HG02798 (cell line): ENCODE measurements around the gene KCNA10.
"Not testable (repeated sequence)": the region's sequence is repeated elsewhere in the genome, so short reads cannot be mapped to it uniquely, and the experiment has no call there.

ENCODE experiments used
- ATAC-seq: cut with Tn5 transposase; IDR thresholded peaks from one replicate; pipeline ENCODE4 v1.9.1; 2021; ENCODE audit warnings: mild to moderate bottlenecking; ENCODE audit not compliant: unreplicated experiment, poor library complexity

The KCNA10 gene

DNA sequence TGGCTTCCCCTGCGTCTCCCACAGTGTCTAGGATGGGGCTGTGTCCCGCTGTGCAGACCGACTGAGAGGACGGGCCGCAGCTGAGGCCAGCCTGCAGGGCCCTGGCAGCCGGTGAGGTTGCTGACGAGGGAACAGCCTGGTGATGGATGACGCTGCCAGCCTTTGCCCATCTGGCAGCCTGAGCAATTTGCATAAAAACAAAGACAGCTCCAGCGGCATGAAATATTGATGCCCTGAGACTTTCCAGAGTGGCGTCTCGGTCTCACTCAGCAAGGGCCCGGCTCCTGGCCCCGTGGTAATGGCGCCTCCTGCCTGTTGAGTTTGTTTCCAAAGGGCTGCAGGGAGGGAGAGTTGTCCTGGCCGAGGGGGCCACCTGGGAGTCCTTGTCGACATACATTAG is 19.1 kb upstream of the KCNA10 start:
- no peak for ATAC-seq

DNA sequence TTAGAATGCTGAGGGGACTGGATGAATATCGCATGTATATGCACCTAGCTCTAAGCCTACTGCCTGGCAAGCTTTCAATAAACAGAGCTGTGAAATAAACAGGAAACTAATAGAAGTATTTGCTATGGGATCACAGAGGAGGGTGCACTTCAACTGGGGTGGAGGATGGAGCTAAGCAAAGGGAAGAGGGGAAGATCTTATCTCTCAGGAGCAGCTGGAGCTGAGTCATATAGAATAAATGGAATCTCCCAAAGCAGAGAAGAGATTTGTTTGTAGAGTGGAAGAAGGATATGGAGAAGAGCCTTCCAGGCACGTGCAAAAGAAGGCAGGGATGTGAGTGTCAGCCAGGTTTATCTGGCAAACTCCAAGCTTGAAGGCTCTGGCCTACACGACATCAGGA is 17.0 kb upstream of the KCNA10 start:
- ATAC-seq = no peak

DNA sequence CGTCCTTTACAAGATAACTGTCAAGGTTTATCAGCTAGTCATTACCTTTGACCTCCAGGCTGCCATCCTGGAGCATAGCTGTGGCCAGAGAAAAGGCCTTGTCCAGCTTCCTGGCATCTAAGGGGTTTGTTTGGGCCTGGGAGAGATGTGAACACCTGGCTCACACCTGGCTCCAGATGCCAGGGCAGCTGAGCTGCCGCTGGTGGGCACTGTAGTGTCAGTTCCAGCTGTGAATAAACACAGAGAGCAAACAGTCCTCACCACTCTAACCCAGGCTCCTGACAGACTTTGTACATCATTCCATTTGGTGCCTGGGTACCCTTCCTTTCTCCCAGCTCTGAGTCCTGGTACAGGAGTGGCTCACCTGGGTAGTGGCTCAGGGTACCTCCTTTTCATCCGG is 14.3 kb upstream of the KCNA10 start:
- no peak for ATAC-seq

DNA sequence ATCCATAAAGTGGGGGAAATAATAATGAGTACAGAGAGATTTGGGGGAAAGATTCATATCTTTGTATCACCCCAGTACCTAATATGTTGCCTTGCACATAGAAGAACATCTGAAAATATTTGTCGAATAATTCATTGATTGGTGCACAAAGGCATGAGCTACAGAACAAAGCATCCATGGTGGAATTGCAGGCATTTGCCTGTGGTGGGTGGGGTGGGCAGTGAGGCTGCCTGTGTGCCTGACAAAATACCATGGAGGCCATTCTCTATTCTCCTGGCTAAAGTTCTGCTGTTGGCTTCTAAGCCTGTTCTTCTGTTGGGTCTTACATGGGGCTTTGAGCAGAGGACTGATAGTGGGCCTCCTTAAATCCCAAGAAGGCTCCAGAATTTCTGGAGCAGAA is 10.0 kb upstream of the KCNA10 start:
- no peak for ATAC-seq

DNA sequence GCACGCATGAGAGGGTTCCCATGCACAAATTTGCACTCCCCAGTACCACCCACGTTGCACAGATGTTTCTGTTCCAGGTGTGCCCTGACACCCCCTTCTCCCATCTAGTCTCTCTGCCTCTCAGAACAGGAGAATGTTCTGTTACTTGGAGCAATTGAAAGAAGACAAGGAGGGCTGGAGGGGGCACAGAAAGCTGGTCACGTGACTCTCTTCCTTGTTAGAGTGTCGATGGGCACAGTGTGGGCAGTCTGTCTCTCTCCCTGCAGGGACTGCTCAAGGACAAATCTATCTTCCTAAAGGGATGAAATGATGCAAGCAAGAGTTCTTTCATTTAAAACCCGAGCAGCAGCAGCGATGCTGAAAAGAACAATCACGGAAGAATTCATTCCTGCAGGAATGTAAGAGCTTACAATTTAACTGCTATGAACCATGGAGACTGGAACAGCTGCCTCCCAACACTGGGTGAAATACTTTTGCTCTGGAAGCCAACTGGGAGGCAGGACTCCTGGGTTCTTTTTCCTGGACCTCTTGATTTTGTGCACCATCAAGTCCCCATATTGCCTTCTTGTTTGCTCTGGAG is 7.3 kb upstream of the KCNA10 start:
- no peak for ATAC-seq

DNA sequence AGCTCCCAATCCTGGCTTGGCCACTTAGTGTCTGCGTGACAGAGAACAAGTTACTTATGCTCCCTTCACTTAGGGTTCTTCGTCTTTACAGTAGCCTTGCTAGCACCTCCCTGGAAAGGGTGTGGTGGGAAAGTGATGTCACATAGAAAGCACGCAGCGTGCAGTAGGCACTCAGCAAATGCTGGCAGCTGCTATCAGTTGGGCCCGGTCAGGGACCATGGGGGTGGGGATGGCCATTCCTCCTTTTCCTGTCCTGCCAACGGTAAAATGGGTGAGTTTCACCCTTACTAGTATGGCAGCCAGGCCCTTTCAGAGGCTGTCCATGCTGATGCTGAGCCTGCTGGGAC is 6.2 kb upstream of the KCNA10 start:
- no peak for ATAC-seq

DNA sequence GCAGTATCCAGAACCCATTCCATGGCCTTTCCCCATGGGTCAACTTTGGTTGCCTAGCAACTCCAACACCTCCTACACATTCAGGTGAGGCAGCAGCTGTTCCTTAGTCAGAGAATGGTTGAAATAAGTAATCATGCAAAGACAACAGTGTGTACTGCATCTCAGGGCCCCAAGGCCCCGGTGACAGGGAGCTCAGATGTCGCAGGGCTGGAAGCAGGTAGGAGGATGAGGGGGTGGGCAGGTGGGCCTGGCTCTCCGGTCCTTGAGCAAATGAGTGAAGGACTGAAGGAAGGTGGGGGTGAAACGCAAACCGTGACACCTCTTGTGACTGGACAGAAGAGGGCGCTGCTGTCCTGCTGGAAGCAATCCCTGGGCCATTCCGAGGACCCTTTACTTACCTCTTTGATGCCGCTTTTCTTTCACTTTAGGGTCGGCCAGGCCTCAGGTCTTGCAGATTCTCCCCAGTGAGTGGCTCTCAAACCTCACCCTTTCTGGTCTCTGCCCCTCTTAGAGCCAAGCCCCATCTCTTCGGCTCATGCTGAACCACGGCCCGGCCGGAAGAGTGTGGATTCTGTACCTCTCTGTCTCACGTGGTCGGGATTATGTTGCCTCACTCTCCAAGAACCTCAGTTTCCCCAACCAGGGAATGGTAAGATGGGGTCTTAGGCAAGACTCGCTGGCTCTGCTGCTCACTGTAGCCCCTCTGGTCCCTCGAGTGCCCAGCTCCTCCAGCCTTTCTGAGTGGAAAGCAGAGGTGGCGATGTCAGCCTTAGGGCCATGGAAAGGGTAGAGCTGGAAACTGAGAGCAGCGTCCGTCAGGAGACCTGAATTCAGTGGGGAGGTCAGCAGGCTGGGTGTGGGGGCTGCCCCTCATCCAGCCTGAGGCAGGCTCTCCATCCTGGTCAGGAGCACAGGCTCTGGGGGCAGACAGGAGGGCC is 5.6 kb upstream of the KCNA10 start:
- no peak for ATAC-seq

DNA sequence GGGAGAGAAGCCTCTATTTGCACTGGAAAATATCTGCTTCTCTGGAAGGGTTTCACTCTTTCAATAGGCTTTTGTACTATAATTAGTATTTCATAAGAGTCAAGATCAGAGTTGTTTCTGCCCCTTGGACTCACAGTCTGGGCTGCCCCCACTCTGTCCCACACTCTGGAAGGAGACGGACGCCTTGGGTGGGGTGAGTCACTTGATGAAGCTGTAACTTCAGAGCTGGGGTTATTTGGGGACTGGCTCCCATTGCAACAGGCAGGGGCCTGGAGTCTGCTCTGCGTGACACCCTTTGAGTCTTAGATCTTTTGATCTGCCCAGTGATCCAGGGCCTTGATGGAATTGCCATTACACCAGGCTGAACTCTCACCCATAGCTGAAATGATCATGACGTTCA is 4.0 kb upstream of the KCNA10 start:
- no peak for ATAC-seq

DNA sequence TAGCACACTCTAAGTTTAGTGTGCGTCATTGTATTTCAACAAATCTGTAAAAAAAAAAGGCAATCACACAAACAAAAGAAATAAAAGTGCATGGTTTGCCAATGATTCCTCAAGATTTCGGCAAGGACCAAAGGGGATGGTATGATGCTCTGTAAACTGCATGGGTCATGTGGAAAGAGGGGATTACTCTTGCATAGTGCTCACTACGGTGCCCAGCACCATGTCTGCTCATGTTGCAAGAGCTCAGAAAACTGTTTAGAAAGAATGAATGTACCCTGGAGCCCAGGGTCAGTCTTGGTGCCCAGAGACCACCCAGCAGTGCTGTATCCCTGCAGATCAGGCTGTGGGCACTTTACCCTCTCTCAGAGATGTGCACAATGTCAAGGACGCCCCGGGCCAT is 3.6 kb upstream of the KCNA10 start:
- no peak for ATAC-seq

DNA sequence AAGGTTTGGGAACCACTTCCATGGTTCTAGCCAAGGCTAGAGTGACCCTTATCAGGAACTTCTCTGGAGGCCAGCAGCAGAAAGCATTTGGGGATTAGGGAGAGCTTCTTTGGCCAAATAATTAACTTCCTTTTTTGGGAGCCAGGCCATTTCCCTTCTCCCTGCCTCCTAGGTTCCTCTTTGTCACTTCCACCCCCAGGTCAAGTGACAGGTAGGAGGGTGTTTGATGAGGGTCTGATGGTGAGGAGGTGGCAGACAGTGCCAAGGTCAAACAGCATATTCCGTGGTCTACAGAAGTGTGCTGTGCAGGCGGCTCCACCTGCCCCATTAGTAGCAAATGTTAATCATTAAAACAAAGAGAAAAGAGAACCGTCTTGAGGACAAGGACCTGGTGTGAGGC is 1.9 kb upstream of the KCNA10 start:
- ATAC-seq = no peak

DNA sequence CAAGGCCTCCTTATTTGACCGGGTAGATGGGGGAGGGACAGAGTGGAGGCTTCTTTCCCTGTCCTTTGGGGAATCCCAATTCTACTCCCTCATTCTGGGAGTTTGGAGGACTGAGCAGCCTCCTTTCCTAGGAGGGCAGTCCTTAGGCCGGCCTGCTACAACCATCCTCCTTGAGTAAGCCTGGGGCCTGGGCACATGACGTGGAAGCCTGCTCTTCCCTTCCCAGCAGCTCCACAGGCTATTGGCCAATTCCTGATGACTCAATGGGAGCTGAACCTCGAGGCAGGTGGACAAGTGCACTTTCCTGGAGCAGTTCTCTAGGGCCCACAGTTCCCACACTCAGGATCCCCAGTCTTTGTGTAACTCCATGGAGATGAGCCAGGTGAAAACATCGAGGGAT is 3.1 kb downstream of the KCNA10 start:
- ATAC-seq = no peak

DNA sequence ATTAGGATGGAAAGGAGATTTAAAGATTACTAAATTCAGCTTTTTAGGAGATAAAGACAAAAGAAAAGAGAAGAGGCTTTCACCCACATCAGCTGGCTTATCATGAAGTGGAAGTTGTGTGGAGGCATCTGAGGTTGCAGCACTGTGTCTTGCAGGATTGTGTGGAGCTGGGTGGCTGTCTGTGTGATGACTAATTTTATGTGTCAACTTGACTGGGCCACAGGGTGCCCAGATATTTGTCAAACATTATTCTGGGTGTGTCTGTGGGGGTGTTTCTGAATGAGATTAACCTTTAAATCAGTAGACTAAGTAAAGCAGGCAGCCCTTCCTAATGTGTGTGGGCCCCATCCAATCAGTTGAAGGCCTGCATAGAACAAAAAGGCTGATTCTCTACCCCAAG is 3.9 kb downstream of the KCNA10 start:
- ATAC-seq = no peak

DNA sequence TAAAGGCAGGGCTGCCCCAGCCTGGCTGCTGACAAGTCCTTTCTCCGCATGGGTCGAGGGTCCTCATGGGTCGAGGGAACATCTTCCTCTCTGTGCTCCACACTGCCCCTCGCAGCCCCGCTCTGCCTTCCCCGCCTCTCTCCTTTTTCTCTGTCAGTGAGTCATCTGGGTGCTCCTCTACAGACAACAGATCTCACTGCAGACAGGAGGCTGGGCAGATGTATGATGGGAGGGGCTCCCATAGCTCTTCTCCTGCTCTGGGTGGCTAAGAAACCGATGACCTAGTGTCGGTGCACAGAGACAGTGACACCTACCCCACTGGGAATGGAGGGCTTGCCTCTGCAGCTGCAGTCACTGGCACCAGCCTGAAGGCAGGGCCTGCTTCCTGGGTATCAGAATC is 5.5 kb downstream of the KCNA10 start:
- ATAC-seq = no peak

DNA sequence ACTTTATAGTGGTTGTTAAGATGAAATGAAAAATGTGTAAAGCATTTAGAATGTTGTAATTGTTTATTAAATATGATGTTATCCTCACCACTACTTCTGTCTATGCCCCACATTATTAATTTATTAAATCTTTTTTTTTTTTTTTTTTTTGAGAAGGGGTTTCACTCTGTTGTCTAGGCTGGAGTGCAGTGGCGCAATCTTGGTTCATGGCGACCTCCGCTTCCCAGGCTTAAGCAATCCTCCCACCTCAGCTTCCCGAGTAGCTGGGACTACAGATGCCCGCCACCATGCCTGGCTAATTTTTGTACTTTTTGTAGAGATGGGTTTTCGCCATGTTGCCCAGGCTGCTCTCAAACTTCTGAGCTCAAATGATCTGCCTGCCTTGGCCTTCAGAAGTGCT is 7.5 kb downstream of the KCNA10 start:
- ATAC-seq = no peak

DNA sequence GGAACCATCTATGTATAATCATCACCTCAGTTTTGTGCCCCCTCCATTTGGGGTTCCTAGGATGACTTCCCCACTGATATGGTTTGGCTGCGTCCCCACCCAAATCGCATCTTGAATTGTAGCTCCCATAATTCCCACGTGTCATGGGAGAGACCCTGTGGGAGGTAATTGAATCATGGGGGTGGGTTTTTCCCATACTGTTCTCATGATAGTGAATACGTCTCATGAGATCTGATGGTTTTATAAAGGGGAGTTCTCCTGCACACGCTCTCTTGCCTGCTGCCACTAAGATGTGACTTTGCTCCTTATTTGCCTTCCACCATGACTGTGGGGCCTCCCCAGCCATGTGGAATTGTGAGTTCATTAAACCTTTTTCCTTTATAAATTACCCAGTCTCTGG is 8.1 kb downstream of the KCNA10 start:
- ATAC-seq = not testable (repeated sequence)

DNA sequence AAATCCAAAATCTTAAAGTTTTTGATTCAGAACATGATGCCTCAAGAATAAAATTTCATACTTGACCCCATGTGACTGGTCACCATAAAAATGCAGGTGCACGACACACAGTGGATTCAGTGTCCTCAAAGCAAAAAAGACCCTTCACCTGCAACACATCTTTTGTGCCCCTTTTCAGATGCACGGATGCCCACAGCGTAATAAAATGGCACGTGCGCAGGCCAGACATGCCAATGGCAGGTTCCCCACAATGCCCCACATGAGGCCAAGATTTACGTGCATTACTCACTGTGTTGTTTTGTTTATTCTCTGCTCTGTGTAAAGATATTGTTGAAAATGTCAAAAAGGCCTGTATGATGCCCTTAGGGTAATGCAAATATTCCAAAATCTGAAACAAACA is 9.3 kb downstream of the KCNA10 start:
- ATAC-seq = no peak

DNA sequence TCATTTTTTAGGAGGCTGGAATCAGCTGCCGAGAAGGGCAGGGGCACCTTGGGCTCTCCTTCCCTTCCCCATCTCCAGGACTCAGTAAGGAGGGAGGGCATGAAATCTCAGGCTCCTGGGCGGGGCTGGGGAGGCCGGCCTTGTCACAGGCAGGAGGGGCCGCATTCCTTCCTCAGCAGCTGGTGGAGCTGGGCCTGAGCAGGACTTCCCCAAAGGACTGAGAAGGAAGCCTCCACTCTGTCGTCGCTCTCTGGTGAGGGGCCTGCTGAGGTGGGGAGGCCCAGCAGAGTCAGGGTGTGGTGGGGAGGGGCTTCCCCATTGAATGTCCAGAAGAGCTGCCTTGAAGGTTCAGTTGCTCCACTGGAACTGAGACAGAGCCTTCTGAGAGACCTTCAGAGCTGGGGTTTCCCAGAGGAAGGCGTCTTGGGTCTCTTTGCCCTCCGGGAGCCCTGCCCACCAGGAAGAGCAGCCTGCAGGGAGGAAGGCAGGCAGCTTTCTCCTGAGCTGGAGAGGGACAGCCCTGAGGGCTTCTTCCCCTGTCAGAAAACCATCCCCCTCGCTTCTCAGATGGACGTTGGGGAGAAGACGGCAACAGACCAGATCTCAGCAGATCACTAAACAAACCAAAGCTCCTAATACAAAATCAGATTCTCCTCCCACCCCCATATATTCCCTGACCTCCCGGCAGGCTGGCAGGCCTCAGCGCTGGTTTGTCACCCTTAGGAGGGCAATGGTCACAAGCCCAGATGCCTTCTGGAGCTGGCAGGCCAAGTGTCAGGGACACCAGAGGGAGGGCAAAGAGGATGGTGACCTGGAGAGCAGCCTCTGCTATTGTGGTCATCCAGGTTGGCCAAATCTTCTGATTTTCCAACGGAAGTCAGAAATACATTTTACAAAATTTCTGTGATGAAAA is 10.7 kb downstream of the KCNA10 start:
- ATAC-seq = no peak

DNA sequence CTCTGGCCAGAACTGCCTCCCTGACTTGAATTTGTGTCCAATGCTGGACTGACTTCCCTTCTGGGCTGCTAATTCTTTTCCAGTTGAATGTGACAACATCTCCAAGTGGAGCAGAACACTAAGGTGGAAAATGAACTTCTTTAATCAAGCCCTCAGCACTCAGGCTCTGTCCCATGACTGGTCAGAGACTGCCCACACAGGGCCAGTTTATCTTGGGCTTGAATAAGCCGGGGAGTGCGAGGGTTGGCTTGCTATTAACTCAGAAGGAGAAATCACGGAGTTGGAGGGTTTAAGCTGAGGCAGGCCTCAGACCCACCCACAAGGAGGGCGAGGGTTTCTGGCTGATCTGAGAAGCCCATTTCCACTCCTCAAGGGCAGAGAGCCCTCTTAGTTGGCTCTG is 12.4 kb downstream of the KCNA10 start:
- ATAC-seq = no peak

DNA sequence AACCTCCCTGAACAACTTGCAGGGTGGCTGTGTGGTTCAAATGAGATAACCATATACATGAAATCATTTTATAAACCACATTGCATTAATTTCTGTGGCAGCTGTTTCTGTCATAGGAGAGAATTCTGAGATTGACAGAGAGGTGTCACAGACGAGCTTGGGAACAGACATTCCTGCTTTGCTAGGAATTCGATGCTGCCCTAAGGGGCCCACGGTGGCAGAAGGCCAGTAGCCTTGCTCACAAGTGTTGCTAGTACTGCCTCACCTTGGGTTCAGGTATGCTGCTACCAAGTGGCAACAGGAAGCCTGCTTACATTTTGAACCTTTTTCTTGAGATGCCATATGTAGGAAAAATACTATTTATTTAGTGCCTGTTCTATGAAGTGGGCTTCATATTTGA is 13.4 kb downstream of the KCNA10 start:
- ATAC-seq = no peak

DNA sequence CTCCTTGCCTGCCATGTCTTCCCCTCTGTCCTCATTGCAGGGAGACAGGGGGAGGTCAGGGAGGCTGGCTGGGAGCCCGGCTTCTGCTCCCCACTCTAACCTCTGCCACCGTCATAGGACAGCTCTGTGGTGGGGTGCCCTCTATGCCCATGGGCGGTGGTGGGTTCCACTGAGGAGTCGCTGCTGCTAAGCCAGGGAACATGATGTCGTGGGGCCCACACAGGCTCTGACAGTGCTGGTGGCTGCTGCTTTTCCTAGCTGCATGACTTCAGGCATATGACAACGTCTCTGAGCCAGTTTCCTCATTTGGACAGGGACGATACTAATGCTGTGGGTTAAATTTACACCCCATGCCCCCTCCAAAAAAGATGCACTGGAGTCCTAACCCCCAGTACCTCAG is 14.7 kb downstream of the KCNA10 start:
- no peak for ATAC-seq

DNA sequence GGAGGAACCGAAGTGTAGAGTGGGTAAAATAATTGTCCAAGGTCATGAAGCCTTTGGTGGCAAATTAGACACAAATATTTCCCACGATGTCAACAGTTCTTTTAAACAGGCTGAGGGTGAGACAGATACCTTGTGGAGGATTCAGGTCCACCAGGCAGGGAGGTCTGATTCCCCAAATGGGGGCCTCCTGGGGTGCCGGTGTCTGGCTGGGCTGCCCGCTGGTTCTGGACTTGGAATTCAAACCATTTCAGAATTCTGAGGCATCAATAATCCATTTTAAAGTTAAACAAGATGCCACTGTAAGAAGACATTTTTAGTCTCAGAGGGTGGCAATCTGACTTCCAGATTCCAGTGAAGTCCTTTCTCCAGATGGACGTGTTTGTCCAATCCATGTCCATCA is 15.5 kb downstream of the KCNA10 start:
- no peak for ATAC-seq
